Measurements from ENCODE around the gene CEBPB.

- TF ChIP-seq CTCF (IDR thresholded peaks at IDR 0.05; ENCODE audit: low read length) (no peak), EZH2 (optimal IDR thresholded peaks at IDR 0.05; ENCODE audit: low read depth, low read length) (no peak)
Measured at GRCh38 chr20:50220093-50220893, 29.7 kb downstream of the CEBPB start.
